UCSD-AML1 (cell line): Measurements from ENCODE around the gene GPX1.
"Not testable (repeated sequence)": the region's sequence is repeated elsewhere in the genome, so short reads cannot be mapped to it uniquely, and the experiment has no call there.

Experiments used
- DNase-seq: peaks from one replicate; lab custom pipeline; 2025; ENCODE audit not compliant: unreplicated experiment; lab: John Stamatoyannopoulos, UW

GPX1 gene

GRCh38 chr3:49358217-49358883, at the start of gene GPX1:
GPX1 (minus strand) TSS chr3:49358353; CDS start chr3:49358278, 75 bp downstream.
- DNase-seq = peak; percentile 98

GRCh38 chr3:49406571-49407565, 48.7 kb upstream of the GPX1 start:
- DNase-seq = no peak

- not testable (repeated sequence) for DNase-seq
Observed at GRCh38 chr3:49405570-49405969, 47.4 kb upstream of the GPX1 start.

- no peak for DNase-seq
Observed at GRCh38 chr3:49403891-49404290, 45.7 kb upstream of the GPX1 start.

GRCh38 chr3:49401766-49402165, 43.6 kb upstream of the GPX1 start:
- no peak for DNase-seq

GRCh38 chr3:49399461-49399860, 41.3 kb upstream of the GPX1 start:
- no peak for DNase-seq

GRCh38 chr3:49397470-49397869, 39.3 kb upstream of the GPX1 start:
- DNase-seq = no peak

- DNase-seq = not testable (repeated sequence)
Observed at GRCh38 chr3:49391310-49391709, 33.2 kb upstream of the GPX1 start.

GRCh38 chr3:49389297-49389696, 31.1 kb upstream of the GPX1 start:
- DNase-seq = no peak

- DNase-seq = no peak
Observed at GRCh38 chr3:49388289-49388820, 30.2 kb upstream of the GPX1 start.

GRCh38 chr3:49387721-49388120, 29.6 kb upstream of the GPX1 start:
- DNase-seq = no peak

- DNase-seq = no peak
Observed at GRCh38 chr3:49386056-49386756, 28.1 kb upstream of the GPX1 start.

- no peak for DNase-seq
Observed at GRCh38 chr3:49385617-49386016, 27.5 kb upstream of the GPX1 start.

- no peak for DNase-seq
Observed at GRCh38 chr3:49383387-49383786, 25.2 kb upstream of the GPX1 start.

GRCh38 chr3:49378249-49378895, 20.2 kb upstream of the GPX1 start:
- DNase-seq = no peak

- DNase-seq = no peak
Observed at GRCh38 chr3:49377483-49377882, 19.3 kb upstream of the GPX1 start.

- no peak for DNase-seq
Observed at GRCh38 chr3:49371946-49372345, 13.8 kb upstream of the GPX1 start.

GRCh38 chr3:49370585-49371290, 12.6 kb upstream of the GPX1 start:
- no peak for DNase-seq

- no peak for DNase-seq
Observed at GRCh38 chr3:49362561-49362960, 4.4 kb upstream of the GPX1 start.

GRCh38 chr3:49359623-49360022, 1.5 kb upstream of the GPX1 start:
- no peak for DNase-seq
